Sigmoid colon (tissue), 7 donors: ENCODE data around the gene RAI14. TPM values are rescaled to one million over a fixed set of nuclear protein-coding genes. Genes with fewer than 3 reads are reported as not detected.

ENCODE experiments used
- DNase-seq: peaks from one replicate; pipeline ENCODE4 v3.0.0-alpha.2; 2019
- H3K27ac ChIP-seq, 4 donors: fragments of 200-600 bp; sonication (generic); one replicate each; pipeline ENCODE4 v1.5.1; 2016 to 2019; ENCODE audit warnings: mild to moderate bottlenecking in 1 of 4
- H3K27me3 ChIP-seq, 3 donors: fragments of 200-600 bp; sonication (generic); one replicate each; pipeline ENCODE4 v1.5.1; 2019; ENCODE audit warnings: mild to moderate bottlenecking in 1 of 3
- H3K36me3 ChIP-seq, 4 donors: fragments of 200-600 bp; sonication (generic); one replicate each; pipeline ENCODE4 v1.5.1; 2016 to 2019
- H3K4me1 ChIP-seq, 4 donors: fragments of 200-600 bp; sonication (generic); one replicate each; pipeline ENCODE4 v1.5.1; 2017 to 2019
- H3K4me3 ChIP-seq, 4 donors: fragments of 200-600 bp; sonication (generic); one replicate each; pipeline ENCODE4 v1.5.1; 2017 to 2019; ENCODE audit warnings: mild to moderate bottlenecking in 2 of 4, moderate library complexity in 1 of 4
- H3K9me3 ChIP-seq, 4 donors: fragments of 200-600 bp in 3 of 4; sonication (generic) in 3 of 4; one replicate each; pipeline versions ENCODE4 v1.5.1 to v1.6.1; 2013 to 2019
- CTCF ChIP-seq, 4 experiments: fragments of 450-650 bp in 3 of 4; fragments of 200-600 bp in 1 of 4; IDR thresholded peaks; one replicate each; pipeline ENCODE4 v1.5.1; 2016 to 2019; ENCODE audit warnings: antibody characterized with exemption in 4 of 4, mild to moderate bottlenecking in 3 of 4, moderate library complexity in 2 of 4
- EP300 ChIP-seq, 4 donors: sonication (generic); formaldehyde crosslinking; IDR thresholded peaks; one replicate each; pipeline ENCODE4 v1.6.1; 2017; ENCODE audit warnings: antibody characterized with exemption in 4 of 4
- POLR2A ChIP-seq, 2 donors: fragments of 450-650 bp; IDR thresholded peaks; one replicate each; pipeline ENCODE4 v1.6.1; 2016; ENCODE audit warnings: antibody characterized with exemption in 2 of 2, mild to moderate bottlenecking in 2 of 2, moderate library complexity in 2 of 2
- POLR2AphosphoS5 ChIP-seq, 4 donors: sonication (generic); formaldehyde crosslinking; IDR thresholded peaks; one replicate each; pipeline ENCODE4 v1.6.1; 2017; ENCODE audit warnings: antibody characterized with exemption in 4 of 4
- WGBS, 2 donors: extraction: QIAGEN DNeasy Blood & Tissue Kit; methylation state at CpG; one replicate each; pipeline ENCODE4 v1.1.7; 2013; 5-methylcytosine and 5-hydroxymethylcytosine counted together
- intact Hi-C: fragments of 100-400 bp; cut with DNase I; formaldehyde crosslinking; loops from one replicate; pipeline ENCODE4 v1.15.1; 2023
- polyA plus RNA-seq, 3 donors: library from polyadenylated mRNA; stranded (reverse); fragments of 200-250 nt; gene quantifications; one replicate each; pipeline ENCODE4 v1.2.3, GENCODE V29; 2013
- total RNA-seq, 4 donors: library from RNA; depleted of rRNA; stranded (reverse); fragments of >200 nt; gene quantifications; one replicate each; pipeline ENCODE4 v1.1.0, GENCODE V29; 2016
- donor health status: healthy with polysubstance abuse.
- donor health status: Bipolar disorder and iron deficiency.
- donor health status: healthy.

The RAI14 gene
- total and polyA plus RNA-seq, 7 donors, result 6.7 to 89.5 (median 23.4) TPM

- no peak for DNase-seq
- Histone ChIP-seq H3K27ac (no peak overlapping the region), H3K9me3 (no peaks in the 10 kb centered on the region), H3K4me3 (no peak overlapping the region), H3K27me3 (no peaks in the 10 kb centered on the region), H3K4me1 (peaks cover 0 to 18% (median 5%) of the 10 kb centered on the region in 4 donors), H3K36me3 (no peaks in the 10 kb centered on the region)
- TF ChIP-seq POLR2AphosphoS5 (IDR thresholded peaks at IDR 0.05), result no peak
- intact Hi-C loops, result loop anchor here (5.0 to 10.0 kb wide), 2 partner anchors 40 to 98 kb away; no protein-coding TSS in a partner anchor
- 75 to 82% methylated on average over 5 of the region's 5 CpGs for whole genome bisulfite sequencing, 2 donors
Observed at GRCh38 chr5:34652466-34652865, 3.7 kb upstream of the RAI14 start.

- intact Hi-C loops, result loop anchor here (5.0 to 10.0 kb wide), 2 partner anchors 41 to 98 kb away; no protein-coding TSS in a partner anchor
- H3K27ac ChIP-seq, result peak overlapping the region in 1 of 4 donors; percentile 39
- DNase-seq, result no peak
Observed at GRCh38 chr5:34652914-34653313, 3.2 kb upstream of the RAI14 start.

GRCh38 chr5:34653708-34654107 is 2.4 kb upstream of the RAI14 start:
- TF ChIP-seq POLR2AphosphoS5 (IDR thresholded peaks at IDR 0.05) (no peak), POLR2A (IDR thresholded peaks at IDR 0.05) (no peak), CTCF (IDR thresholded peaks at IDR 0.05) (no peak), EP300 (IDR thresholded peaks at IDR 0.05) (no peak)
- intact Hi-C loops, result loop anchor here (2.0 to 10.0 kb wide), 3 partner anchors 41 to 185 kb away; partner anchors contain the start of gene TTC23L
- peaks cover 0 to 31% (median 17%) of the 10 kb centered on the region in 4 donors for H3K4me1 ChIP-seq
- H3K27ac ChIP-seq, result peak overlapping the region in 1 of 4 donors; percentile 39
- no peaks in the 10 kb centered on the region for H3K9me3 ChIP-seq
- DNase-seq, result no peak
- no peaks in the 10 kb centered on the region for H3K27me3 ChIP-seq
- H3K36me3 ChIP-seq, result no peaks in the 10 kb centered on the region
- H3K4me3 ChIP-seq, result no peak overlapping the region

More at GRCh38 chr5:34652914-34653313, 3.2 kb upstream of the RAI14 start:
- H3K9me3 ChIP-seq, result no peaks in the 10 kb centered on the region
- no peak for TF ChIP-seq POLR2AphosphoS5 (IDR thresholded peaks at IDR 0.05)
- no peak for TF ChIP-seq EP300 (IDR thresholded peaks at IDR 0.05)
- TF ChIP-seq CTCF (IDR thresholded peaks at IDR 0.05), result no peak
- TF ChIP-seq POLR2A (IDR thresholded peaks at IDR 0.05), result no peak
- H3K4me3 ChIP-seq, result no peak overlapping the region
- H3K36me3 ChIP-seq, result no peaks in the 10 kb centered on the region
- peaks cover 0 to 23% (median 9%) of the 10 kb centered on the region in 4 donors for H3K4me1 ChIP-seq
- no peaks in the 10 kb centered on the region for H3K27me3 ChIP-seq

GRCh38 chr5:34655354-34655991 is 655 bp upstream of the RAI14 start:
- Histone ChIP-seq H3K4me1 (peaks cover 0 to 33% (median 18%) of the 10 kb centered on the region in 4 donors), H3K27ac (peak overlapping the region; percentile 94 to 98 (median 96)), H3K36me3 (no peaks in the 10 kb centered on the region), H3K27me3 (no peaks in the 10 kb centered on the region), H3K9me3 (no peaks in the 10 kb centered on the region), H3K4me3 (peak overlapping the region; percentile 67 to 93 (median 82))
- WGBS, 2 donors, result 1% methylated on average over 16 of the region's 16 CpGs
- intact Hi-C loops, result loop anchor here (2.0 to 10.0 kb wide), 4 partner anchors 101 to 262 kb away; partner anchors contain the start of genes BRIX1, RAD1 and TTC23L
- no peak for TF ChIP-seq CTCF (IDR thresholded peaks at IDR 0.05)
- peak in 2 of 4 donors; percentile 52 to 69 for TF ChIP-seq POLR2AphosphoS5 (IDR thresholded peaks at IDR 0.05)
- DNase-seq, result peak; percentile 83

GRCh38 chr5:34656700-34657273 is 659 bp downstream of the RAI14 start:
- H3K4me1 ChIP-seq, result peaks cover 0 to 33% (median 18%) of the 10 kb centered on the region in 4 donors
- WGBS, 2 donors, result 1% methylated on average over 53 of the region's 53 CpGs
- peak overlapping the region; percentile 67 to 93 (median 82) for H3K4me3 ChIP-seq
- no peaks in the 10 kb centered on the region for H3K27me3 ChIP-seq
- DNase-seq, result peak; percentile 71
- peak overlapping the region; percentile 94 to 98 (median 96) for H3K27ac ChIP-seq
- no peaks in the 10 kb centered on the region for H3K9me3 ChIP-seq
- H3K36me3 ChIP-seq, result no peaks in the 10 kb centered on the region
- TF ChIP-seq CTCF (IDR thresholded peaks at IDR 0.05) (no peak), POLR2AphosphoS5 (IDR thresholded peaks at IDR 0.05) (no peak), EP300 (IDR thresholded peaks at IDR 0.05) (no peak), POLR2A (IDR thresholded peaks at IDR 0.05) (no peak)
- intact Hi-C loops, result loop anchor here (2.0 to 10.0 kb wide), 4 partner anchors 102 to 261 kb away; partner anchors contain the start of genes BRIX1 and RAD1
